NCI-H69 (cell line): ENCODE data around the gene TEX19.

ENCODE experiments used
- DNase-seq: peaks from one replicate; lab custom pipeline; 2025; lab: John Stamatoyannopoulos, UW

TEX19 gene

DNA sequence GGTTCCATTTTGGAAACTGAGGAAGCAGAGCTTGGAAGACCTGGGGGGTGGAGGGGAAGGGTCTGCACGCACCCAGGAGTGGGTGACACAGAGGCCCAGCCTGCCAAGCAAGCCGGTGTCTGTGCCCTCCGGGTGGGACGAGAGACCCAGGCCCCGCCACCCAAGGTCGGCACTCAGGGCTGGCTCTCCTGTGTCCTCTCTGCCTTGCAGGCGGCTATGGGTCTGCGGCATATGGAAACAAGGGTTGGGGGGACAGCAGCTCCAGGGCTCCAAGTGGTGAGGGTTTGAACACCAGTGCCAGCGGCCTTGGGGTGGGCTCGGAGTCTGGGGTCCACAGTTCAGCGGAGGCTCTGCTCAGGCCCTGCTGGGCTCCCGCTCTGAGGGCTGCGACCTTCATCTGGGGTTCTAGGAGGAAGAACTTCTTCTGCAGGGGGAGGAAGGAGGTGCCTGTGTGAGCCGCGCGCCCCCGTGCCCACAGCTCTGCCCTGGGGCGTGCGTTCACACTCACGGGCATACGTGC lies 37.0 kb upstream of the TEX19 start:
- no peak for DNase-seq

DNA sequence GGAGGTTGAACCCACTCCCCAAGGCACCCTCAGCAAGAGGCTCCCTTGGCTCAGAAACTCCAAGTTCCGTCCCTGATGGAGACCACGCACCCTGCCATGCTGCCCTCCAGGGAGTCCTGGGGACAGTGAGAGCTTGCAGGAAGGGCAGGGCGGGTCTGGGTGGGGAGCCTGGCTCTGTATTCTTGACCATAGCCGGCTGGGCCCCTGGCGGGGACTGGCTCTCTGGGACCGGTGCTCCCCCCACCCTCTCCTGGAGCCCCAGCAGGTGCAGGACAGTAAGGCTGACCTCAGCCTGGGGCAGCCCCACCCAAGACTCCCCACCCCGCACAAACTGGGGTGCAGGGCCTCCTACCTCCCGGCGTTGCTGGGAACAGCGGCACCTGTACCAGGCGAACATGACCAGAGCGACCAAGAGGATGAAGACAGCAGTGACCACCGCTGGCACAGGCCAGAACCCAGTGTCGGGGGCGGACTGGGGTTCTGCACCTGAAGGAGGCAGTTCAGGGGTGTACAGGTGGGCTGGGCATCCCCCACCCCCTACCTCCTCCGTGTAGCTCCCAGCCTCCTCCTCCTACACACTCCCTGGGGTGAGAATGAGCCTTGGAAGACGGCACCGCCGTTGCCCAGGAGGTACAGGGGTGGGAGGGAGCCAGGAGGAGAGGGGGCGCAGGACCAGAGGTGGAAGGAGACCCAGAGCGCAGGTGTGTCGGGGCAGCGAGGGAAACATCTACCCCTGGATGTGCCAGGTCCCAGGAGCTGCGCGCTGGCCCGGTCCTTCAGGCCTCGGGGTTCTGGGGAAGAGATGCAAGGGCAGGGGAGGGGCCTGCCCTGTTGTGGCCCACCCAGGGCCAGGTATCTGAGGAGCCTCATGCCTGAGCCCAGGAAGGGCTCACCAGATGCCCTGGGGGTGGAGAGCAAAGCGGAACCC lies 36.3 kb upstream of the TEX19 start:
- DNase-seq: no peak

DNA sequence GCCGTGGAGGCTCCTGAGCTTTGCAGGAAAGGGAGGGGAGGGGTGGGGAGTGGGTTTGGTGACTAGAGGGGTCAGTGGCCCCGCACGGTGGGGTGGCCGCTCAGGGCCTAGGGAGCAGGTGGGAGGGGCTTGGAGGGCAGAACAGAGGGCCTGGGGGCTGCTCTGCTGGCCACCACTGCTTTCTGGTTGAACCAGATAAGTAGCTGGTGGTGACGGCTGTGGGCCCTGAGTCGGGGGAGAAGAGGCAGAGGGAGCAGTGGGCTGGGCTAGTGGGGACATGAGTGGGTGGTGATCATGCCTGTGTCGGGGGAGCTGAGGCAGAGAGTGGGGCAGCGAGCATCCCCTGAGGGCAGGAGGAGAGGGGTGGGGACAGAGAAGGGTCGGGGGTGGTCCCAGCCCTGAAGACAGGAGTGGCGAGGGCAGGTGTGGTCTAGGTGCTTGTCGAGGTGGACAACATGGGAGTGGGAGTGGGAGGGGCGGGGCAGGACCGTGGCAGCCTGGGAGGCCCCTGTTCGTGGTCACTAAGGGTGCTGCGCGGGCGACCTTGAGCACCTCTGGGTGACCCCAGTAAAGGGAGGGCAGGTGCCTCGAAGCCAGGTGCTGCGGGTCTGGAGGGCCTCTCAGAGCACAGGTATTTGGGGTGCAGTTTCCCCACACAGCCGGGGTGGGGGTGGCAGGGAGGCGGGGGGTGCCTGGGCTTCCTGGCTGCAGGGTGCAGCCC lies 35.4 kb upstream of the TEX19 start:
- DNase-seq: no peak

DNA sequence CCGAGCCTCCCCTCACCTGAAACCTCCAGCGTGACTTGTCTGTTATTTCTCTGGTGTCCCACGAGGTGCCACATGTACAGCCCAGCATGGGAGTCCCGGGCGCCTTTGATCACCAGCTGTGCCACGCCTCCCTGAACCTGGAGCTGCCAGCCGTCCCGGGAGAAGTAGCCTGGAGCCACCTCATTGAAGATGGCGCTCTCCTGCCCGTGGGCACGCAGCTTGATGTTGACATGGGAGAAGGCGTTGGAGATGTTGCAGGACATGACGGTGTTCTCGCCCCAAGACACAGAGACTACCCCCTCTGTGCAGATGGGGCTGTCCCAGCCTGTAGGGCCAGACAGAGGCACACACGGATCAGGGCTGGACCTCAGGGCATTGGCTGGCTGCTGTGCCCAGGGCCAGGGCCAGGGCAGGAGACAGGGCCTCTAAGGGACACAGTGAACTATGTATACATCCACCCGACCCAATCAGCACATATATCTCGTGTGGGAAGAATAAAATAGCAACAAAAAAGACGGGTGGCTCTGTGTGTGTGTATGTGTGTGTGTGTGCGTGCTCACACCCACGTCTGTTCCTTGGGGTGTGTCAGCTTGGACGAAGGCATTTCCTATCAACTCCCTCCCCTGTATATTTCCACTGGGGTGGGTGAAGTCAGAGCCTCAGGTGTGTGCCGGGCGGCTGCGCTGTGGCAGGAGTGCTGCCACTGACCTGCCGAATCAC lies 34.3 kb upstream of the TEX19 start:
- DNase-seq: peak; percentile 27

DNA sequence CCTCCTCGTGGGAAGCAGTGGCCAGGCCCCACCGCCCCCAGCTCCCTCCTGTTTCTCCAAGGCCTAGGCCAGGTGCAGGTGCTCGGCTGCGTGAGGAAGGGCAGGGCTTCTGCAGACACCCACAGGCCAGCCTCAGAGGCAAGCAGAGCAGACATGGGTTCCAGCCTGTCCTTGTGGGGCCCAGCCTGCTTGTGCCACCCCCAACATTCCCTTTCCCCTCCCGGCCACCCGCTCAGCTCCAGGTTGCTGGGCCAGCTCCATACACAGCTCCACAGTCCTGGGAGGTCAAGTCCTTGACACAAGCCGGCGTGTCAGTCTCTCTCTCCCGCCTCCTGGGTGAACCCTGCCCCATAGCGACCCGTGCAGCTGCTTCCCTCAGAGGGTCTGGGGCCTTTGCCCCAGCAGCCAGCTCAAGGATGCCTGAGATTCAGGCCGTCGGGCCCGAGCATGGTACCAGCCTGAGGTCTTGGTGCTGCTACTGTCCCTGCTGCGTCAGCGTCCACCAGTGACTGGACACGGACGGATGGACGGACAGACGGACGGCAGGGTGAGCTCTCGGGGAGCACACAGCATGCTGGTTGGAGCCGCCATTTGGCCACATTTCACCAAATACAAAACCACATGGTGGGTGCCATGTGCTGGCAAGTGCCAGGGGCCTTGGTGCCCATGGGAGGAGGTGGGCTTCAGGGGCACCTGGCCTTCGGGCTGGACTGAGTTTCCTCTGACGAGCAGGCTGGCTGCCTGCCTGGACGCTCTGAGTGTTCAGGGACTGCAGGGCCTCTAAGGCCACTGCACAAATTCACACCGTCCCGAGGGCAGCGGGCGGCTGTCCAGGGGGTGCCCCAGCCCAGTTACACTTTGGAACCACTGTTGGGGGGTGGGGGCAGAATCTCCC lies 33.5 kb upstream of the TEX19 start:
- DNase-seq: no peak

DNA sequence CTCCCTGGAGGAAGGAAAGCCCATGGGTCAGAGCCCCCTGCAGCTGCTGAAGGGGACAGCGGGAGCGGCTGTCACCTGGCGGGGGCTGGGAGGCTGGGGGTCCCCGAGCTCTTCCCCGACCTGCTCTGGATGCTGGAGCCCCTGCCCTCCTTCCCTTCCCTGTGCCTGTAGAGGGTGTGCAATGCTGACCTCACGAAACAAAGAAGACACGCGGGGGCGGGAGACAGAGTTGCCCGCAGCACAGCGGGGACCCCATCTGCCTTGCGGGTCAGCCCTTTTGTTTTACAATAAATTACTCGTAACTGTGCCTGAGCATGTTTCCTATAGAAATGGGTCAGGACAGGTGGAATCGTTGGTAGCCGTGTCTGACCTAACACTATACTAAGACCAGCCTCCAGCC lies 31.8 kb upstream of the TEX19 start:
- DNase-seq: peak; percentile 80

DNA sequence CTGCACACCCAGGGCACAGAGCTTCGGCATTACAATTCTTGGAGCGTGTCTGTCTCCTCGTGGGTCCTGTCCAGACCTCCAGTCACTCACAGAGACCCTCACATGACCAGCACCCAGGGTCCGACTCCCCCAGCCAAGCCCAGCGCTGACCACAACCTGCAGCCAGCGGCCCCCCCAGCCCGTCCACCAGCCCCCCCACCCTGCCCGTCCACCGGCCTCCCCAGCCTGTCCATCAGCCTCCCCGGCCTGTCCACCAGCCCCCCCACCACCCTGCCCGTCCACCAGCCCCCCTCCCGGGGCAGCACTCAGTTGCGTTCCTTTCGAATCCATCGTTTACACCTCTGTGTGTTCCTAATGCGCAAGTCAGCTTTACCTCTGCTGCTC lies 31.3 kb upstream of the TEX19 start:
- no peak for DNase-seq

DNA sequence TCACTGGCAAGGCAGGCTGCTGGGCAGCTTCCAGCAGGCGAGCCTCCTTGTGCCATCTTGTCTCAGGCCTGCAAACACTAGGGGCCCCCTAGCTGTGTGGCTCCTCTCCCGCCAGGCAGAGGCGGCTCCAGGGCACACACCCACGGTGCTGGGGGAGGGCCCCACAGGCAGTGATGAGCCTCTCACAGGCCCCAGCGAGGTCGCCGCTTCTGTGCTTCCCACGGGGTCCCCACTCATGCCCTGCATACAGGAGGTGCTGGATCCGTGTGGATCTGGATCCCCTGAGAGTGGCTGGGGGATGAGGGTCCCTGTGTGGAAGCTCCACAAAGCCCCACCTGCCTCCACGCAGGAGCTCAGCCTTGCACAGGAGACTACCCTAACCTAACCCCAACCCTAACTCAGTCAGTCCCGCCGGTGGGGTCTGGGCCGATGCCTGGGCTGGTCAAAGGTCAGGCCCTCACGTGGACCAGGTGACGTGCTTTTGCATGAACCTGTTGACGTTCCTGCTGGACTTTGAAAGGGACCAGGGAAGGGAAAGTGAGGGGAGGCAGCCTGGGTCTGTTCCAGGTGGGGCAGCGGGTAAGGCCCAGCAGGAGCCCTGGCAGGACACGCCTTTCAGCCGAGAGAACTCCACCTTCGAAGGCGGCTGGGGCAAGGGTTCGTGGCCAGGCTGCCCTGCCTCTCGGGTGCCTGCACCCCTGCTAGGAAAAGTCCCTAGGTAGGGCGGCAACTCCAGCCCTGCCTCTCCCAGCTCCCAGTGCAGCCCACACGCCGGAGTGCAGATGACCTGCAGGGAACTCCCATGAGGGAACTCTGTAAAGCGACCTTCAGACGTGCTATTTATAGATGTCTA lies 30.7 kb upstream of the TEX19 start:
- peak; percentile 86 for DNase-seq

DNA sequence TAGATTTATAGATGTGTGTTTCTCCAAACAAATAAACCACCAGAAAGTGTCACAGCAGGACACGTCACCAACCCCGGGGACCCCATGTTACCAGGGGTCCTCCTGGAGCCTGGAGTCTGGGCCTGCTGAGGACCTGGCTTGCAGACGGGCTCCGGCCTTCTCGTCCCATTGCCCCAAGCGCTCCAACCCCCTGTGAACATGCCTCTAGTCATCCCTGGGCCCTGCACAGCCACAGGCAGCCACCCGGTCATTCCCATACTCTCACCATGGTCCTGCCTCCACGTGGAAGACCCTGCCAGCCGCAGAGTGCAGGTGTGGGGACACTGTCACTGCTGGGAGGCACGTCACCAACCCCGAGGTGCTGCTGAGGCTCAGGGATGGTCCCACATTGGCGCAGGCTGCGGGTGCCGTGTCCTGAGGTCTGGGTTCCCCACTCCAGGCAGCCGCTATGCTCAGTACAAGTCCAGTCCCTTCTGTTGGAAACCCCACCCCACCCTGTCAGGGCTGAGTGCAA lies 30.0 kb upstream of the TEX19 start:
- peak; percentile 61 for DNase-seq

DNA sequence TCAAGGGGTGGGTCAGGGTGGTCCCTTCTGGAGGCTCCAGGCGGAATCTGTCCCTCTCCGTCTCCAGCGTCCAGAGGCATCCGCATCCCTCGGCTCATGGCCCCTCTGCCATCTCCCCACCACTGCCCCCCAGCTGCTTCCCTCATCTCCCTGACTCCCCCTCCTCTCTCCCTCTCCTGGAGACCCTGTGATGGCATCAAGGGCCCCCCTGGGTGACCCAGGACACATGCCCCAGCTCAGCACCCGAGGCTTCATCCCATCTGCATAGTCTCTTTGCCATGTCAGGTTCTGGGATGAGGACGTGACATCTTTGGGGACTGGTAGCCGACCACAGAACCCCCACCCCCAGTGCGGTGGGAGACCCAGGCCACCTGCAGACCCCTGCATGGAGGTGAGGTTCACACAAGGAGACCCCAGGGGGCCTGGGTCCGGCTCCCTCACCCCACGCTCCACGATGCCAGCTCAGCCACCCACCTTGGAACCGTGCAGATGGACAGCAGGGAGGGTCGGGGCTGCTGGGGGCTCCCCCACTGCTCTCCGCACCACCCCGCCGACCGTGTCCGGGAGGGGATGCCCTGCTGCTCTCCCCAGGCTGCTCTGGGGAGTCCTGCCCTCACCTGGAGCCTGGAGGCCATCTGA lies 29.2 kb upstream of the TEX19 start:
- DNase-seq: no peak

DNA sequence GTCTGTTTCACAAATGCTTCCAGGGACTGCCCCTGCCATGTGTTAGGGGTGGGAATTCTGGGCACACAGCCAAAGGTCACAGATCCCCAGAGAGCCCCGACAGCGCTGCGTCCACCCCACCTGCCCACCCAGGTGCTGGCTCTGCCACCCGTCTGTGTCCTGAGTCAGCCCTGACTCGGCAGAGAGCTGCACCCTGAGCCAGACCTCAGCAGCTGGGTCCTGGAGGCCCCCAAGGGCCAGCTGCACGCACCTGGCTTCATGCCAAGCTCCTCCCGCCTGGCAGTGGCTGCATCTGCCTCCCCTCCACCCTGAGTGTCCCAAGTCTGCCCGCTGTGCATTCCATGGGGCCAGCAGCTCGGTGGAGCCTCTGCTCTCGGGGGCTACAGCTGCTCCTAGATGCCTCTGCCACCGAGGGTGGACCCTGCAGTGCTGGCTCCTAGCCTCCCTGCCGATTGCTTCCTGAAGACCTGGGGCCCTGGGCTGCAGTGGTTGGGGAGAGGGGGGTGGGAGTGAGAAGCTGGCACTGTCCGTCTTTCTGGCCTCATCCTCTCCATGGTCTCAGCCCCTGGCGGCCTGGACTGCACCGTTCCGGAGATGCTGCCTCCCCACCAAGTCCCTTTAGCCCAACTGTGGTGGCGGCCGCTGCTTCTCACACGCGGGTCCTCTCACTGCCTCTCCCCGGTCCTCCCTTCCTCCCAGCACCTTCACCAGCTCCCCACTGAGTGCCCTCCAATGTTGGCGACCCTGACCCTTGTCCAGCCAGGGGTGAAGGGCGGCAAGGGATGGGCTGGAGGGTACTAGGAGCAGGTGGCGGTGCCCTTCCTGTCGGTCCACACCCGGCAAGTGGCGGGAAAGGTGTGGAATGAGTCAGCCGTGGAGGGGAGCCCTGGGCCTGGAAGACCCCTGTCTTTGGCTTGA lies 28.5 kb upstream of the TEX19 start:
- peak; percentile 97 for DNase-seq

DNA sequence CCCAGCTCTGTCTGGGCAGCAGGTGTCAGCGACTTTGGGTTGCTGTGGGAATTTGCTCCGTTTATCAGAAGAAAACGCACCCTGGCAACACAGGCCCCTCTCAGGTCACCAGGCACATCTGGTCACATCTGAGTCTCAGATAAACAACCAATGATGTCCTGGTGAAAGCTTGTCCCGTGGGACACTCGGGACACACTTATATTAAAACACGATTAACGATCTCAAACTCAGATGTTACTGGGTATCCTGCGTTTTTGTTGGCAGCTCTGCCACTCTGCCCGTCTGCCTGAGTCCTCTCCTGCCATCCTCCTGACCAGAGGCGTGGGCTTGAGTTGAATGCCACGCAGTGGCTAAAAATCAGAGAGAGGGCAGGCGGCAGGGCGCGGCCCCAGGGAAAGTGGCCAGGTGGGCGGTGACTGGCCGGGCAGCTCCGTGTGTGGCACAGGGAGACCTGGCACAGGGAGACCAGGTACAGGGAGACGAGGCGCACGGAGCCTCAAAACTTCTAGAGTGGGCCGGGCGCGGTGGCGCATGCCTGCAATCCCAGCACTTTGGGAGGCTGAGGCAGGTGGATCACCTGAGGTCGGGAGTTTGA lies 27.6 kb upstream of the TEX19 start:
- no peak for DNase-seq

DNA sequence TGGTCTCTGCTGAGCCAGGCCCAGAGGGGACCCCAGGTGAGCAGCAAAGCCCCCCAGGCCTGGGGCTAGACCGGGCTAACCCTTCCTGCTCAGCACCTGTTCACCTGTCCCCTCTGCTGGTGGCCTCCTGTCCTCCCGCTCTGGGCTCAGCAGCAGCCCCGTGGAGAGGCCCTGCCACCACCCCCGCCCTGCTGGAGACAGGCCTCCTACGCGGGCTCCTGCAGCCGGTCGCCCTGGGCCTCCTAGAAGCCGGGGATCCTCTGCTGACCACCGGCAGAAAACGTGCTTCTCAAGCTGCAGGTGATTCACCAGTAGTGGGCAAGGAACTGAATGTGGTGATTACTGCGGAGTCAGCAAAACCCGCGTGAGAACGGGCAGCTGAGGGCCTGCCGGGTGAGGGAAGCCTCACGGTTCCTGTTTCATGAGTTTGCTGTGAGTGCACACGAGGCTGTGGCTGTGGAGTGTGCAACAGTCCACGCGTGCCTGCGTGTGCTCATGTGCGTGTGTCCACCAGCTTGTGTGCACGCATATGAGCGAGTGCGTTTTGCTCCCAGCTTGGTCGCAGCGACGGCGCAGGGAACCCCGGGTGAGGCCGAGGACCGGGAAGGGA lies 26.3 kb upstream of the TEX19 start:
- DNase-seq: peak; percentile 60

DNA sequence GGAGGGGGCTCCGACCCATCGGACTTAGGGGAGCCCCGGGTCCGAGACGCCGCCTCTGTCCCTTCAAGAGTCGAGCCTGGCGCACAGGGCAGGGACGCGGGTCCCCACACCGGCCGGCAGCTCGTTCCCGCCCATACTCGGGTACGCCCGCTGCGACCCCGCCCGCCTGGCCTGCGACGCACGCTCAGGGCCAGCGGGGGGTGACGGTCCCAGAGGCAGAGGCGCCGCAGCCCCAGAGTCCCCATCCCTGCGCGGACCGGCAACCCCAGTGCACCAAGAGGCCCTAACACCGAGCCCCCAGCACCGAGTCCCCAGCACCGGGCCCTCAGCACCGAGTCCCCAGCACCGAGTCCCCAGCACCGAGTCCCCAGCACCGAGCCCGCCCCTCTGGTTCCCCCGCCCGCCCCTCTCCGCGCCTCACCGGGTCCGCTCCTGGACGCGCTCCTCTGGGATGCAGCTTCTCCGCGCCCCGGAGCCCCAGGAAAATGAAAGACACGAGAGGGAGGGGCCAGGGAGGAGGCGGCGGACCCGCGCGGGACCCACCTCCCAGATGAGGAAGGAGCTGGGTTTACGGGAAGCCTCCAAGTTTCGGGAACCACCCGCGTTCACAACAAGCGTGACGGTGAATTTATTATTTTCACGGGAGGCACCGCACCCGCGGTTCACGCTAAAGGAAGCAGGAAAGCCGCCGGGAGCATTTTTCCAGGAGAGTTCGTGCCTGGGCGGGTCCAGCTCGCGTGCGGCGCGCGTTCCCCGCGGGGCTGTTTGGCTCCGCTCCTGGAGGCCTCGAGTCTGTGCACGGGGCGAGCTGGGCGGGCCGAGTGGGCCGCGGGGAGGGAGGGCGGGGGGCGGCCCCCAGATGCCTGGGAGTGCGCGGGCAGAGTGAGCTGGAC lies 25.5 kb upstream of the TEX19 start, which contains the start of gene SECTM1:
Gene SECTM1 (minus strand): TSS at position 488 of the 893 bp plus-strand sequence. CDS start 6,526 bp downstream, outside the sequence.
- peak; percentile 74 for DNase-seq

DNA sequence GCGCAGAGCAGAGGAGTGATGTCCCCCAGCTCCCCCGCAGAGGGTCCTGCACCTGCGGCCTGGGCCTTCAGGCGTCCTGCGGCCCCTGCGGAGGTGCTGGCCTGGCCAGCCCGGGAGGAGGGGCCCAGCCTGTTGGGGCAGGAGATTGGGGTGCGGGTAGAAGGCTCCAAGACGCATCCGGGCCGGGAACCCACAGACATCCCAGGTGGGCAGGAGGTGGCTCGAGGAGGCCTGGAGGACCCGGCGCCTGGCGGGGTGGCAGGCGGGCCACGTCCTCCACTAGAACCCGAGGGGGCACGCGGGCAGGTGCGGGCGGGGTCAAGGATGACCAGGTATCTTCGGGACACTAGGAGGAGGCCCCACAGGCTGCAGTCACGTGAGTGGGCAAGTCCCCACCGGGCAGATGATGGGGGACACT lies 24.8 kb upstream of the TEX19 start:
- no peak for DNase-seq

DNA sequence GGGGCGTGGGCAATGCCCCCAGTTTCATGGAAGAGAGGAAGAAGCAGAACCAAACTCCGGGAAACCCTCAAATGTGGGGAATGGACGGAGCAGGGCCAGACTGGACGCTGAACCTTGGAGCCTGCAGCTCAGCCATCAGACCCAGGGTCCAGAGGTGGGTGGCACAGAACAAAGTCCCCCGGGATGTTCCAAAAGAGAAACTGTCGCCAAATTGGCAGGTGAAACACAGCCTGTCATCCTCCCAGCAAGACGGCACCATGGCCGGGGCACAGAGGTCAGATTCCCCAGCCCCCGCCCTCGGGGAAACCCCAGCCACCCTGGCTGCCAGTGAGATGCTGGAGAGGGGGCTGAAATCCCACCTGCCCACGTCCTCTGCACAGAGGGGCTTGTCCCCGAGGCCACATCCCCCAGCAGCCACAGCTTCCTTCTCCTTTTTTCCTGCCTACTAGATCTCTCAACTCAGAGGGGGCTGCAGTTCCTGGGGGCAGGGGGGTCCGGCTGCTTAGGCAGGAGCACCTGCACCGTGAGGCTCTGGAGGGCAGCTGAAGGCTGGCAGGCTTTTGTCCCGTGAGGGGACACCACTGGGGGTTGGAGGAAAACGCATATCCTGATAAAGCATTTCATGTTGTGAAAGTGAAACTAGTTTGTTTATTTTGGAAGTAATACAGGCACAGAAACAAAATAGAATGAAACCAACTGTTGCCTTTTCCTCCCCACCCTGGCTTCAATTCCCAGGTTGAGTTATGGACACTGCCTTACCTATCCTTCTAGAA lies 24.2 kb upstream of the TEX19 start:
- DNase-seq: no peak
